HepG2 (cell line): ENCODE measurements around the gene WDR19. TPM values are rescaled to one million over a fixed set of nuclear protein-coding genes. Genes with fewer than 3 reads are reported as not detected.

Source experiments
- ATM ChIP-seq: fragments of 450-650 bp; IDR thresholded peaks from 2 replicates; pipeline ENCODE4 v1.7.1; 2017; ENCODE audit warnings: mild to moderate bottlenecking, borderline replicate concordance
- CREM ChIP-seq, 2 experiments: sonication (generic) in 1 of 2; formaldehyde crosslinking in 1 of 2; IDR thresholded peaks; 2 replicates each; pipeline versions ENCODE4 v1.4.0 to v1.6.1; 2016 to 2020; ENCODE audit warnings: antibody characterized with exemption in 1 of 2, mild to moderate bottlenecking in 1 of 2, missing genetic modification reagents in 1 of 2
- E2F1 ChIP-seq: sonication (generic); formaldehyde crosslinking; IDR thresholded peaks from 2 replicates; pipeline ENCODE4 v1.5.0; 2020; ENCODE audit warnings: missing genetic modification reagents
- ELK4 ChIP-seq: sonication (generic); formaldehyde crosslinking; IDR thresholded peaks from 2 replicates; pipeline ENCODE4 v1.9.0; 2021; ENCODE audit warnings: missing genetic modification reagents, borderline replicate concordance
- HOXA5 ChIP-seq: sonication (generic); formaldehyde crosslinking; IDR thresholded peaks from 2 replicates; pipeline ENCODE4 v1.4.0; 2020; ENCODE audit warnings: missing genetic modification reagents
- KAT8 ChIP-seq: IDR thresholded peaks from 2 replicates; pipeline ENCODE4 v1.6.1; 2016; ENCODE audit warnings: missing genetic modification reagents, missing compliant biosample characterization
- KLF15 ChIP-seq: sonication (generic); formaldehyde crosslinking; IDR thresholded peaks from 2 replicates; pipeline ENCODE4 v1.8.1; 2023; ENCODE audit warnings: borderline replicate concordance, mild to moderate bottlenecking, inconsistent platforms, missing genetic modification reagents, mixed read lengths
- KLF6 ChIP-seq: IDR thresholded peaks from 2 replicates; pipeline ENCODE4 v1.8.0; 2016; ENCODE audit warnings: missing biosample characterization, missing genetic modification reagents
- MED8 ChIP-seq: sonication (generic); formaldehyde crosslinking; IDR thresholded peaks from 2 replicates; pipeline ENCODE4 v1.8.1; 2023; ENCODE audit warnings: mild to moderate bottlenecking, missing genetic modification reagents; ENCODE audit not compliant: insufficient replicate concordance
- MTF1 ChIP-seq: sonication (generic); formaldehyde crosslinking; IDR thresholded peaks from 2 replicates; pipeline ENCODE4 v1.5.0; 2020; ENCODE audit warnings: missing genetic modification reagents
- MZF1 ChIP-seq: sonication (generic); formaldehyde crosslinking; IDR thresholded peaks from 2 replicates; pipeline ENCODE4 v1.8.1; 2023; ENCODE audit warnings: mild to moderate bottlenecking, missing genetic modification reagents, borderline replicate concordance
- NFATC3 ChIP-seq: sonication (generic); formaldehyde crosslinking; IDR thresholded peaks from 2 replicates; pipeline ENCODE4 v1.5.1; 2020; ENCODE audit warnings: mild to moderate bottlenecking, missing genetic modification reagents
- PITX1 ChIP-seq: sonication (generic); formaldehyde crosslinking; IDR thresholded peaks from 2 replicates; pipeline ENCODE4 v1.5.1; 2020; ENCODE audit warnings: mild to moderate bottlenecking, missing genetic modification reagents
- SOX5 ChIP-seq: IDR thresholded peaks from 2 replicates; pipeline ENCODE4 v1.6.1; 2016; ENCODE audit warnings: borderline replicate concordance
- TBX3 ChIP-seq: fragments of 450-650 bp; IDR thresholded peaks from 2 replicates; pipeline ENCODE4 v1.6.1; 2017; ENCODE audit warnings: antibody characterized with exemption, mild to moderate bottlenecking, inconsistent platforms, borderline replicate concordance
- TEAD2 ChIP-seq: sonication (generic); formaldehyde crosslinking; IDR thresholded peaks from 2 replicates; pipeline ENCODE4 v1.9.0; 2021; ENCODE audit warnings: missing genetic modification reagents
- ZIK1 ChIP-seq: sonication (generic); formaldehyde crosslinking; IDR thresholded peaks from 2 replicates; pipeline ENCODE4 v1.5.0; 2020; ENCODE audit warnings: mild to moderate bottlenecking, low read depth, missing genetic modification reagents, borderline replicate concordance
- ZNF3 ChIP-seq: IDR thresholded peaks from 2 replicates; pipeline ENCODE4 v1.7.0; 2017; ENCODE audit warnings: inconsistent platforms
- ZNF430 ChIP-seq: sonication (generic); formaldehyde crosslinking; IDR thresholded peaks from 2 replicates; pipeline ENCODE4 v1.9.0; 2021; ENCODE audit warnings: mild to moderate bottlenecking, missing genetic modification reagents
- ZNF512 ChIP-seq: sonication (generic); formaldehyde crosslinking; IDR thresholded peaks from 2 replicates; pipeline ENCODE4 v1.4.0; 2020; ENCODE audit warnings: mild to moderate bottlenecking, missing genetic modification reagents
- ZNF574 ChIP-seq: sonication (generic); formaldehyde crosslinking; IDR thresholded peaks from 2 replicates; pipeline ENCODE4 v1.4.0; 2020; ENCODE audit warnings: missing genetic modification reagents
- ZNF597 ChIP-seq: sonication (generic); formaldehyde crosslinking; IDR thresholded peaks from 2 replicates; pipeline ENCODE4 v1.5.0; 2020; ENCODE audit warnings: missing genetic modification reagents
- ZNF619 ChIP-seq: sonication (generic); formaldehyde crosslinking; IDR thresholded peaks from 2 replicates; pipeline ENCODE4 v1.4.0; 2020; ENCODE audit warnings: mild to moderate bottlenecking, missing genetic modification reagents
- ZNF674 ChIP-seq: sonication (generic); formaldehyde crosslinking; IDR thresholded peaks from 2 replicates; pipeline ENCODE4 v1.5.0; 2020; ENCODE audit warnings: low read depth, mild to moderate bottlenecking, missing genetic modification reagents
- polyA plus RNA-seq, 8 experiments: library from polyadenylated mRNA; depleted of rRNA in 3 of 8; stranded (reverse) in 7 of 8; unstranded in 1 of 8; fragments of >200 nt; fragmentation: Illumina TruSeq in 4 of 8; extraction: Trizol in 4 of 8; gene quantifications; 2 replicates each; pipeline versions ENCODE4 v1.2.1 to v1.2.3, GENCODE V29; 2011 to 2016; ENCODE audit warnings: low read depth in 4 of 8, missing spikeins in 1 of 8, mixed read lengths in 1 of 8; ENCODE audit not compliant: insufficient read depth in 1 of 8
- total RNA-seq, 5 experiments: library from RNA; depleted of rRNA; stranded (reverse); fragments of >200 nt; fragmentation: Illumina TruSeq; extraction: Trizol; gene quantifications; 2 replicates each; pipeline ENCODE4 v1.2.3, GENCODE V29; 2016; ENCODE audit warnings: low read depth in 1 of 5

Gene WDR19
- total and polyA plus RNA-seq, 2 of the 13 experiments (the other 11 are each of a cell fraction or from before 2014, with no cell fraction given) = 22.9 to 34.1 TPM

GRCh38 chr4:39274503-39274902 lies 92.2 kb downstream of the WDR19 start (continued):
- TF ChIP-seq ZNF619 (CRISPR knock-in tag) = no peak
- no peak for TF ChIP-seq ZIK1 (CRISPR knock-in tag)
- no peak for TF ChIP-seq ELK4 (CRISPR knock-in tag)
- TF ChIP-seq ZNF430 (CRISPR knock-in tag) = 0 out of 2 replicates have a peak, but pooled peaks have one; percentile 4
- no peak for TF ChIP-seq NFATC3 (CRISPR knock-in tag)
- TF ChIP-seq KAT8 (CRISPR knock-in tag) = 0 out of 2 replicates have a peak, but pooled peaks have one; percentile 22
- TF ChIP-seq ZNF674 (CRISPR knock-in tag) = no peak
- TF ChIP-seq SOX5 (CRISPR knock-in tag) = no peak; the same call in 1 of the 2 replicates
- no peak for TF ChIP-seq MZF1
- no peak for TF ChIP-seq ZNF3 (CRISPR knock-in tag)
- TF ChIP-seq ZNF597 (CRISPR knock-in tag) = no peak
- TF ChIP-seq E2F1 (CRISPR knock-in tag) = no peak
- no peak for TF ChIP-seq ATM
- no peak for TF ChIP-seq HOXA5 (CRISPR knock-in tag)
- TF ChIP-seq MTF1 (CRISPR knock-in tag) = no peak
- no peak for TF ChIP-seq ZNF512
- TF ChIP-seq KLF6 = no peak
- TF ChIP-seq ZNF574 (CRISPR knock-in tag) = peak; percentile 48; the same call in 1 of the 2 replicates
- peak; percentile 54; the same call in 1 of the 2 replicates for TF ChIP-seq CREM (IDR thresholded peaks at IDR 0.05)
- no peak for TF ChIP-seq CREM (CRISPR knock-in tag; IDR thresholded peaks at IDR 0.05)
- no peak for TF ChIP-seq KLF15 (CRISPR knock-in tag)
- peak; percentile 42; the same call in 1 of the 2 replicates for TF ChIP-seq PITX1 (CRISPR knock-in tag)
- no peak for TF ChIP-seq TEAD2
- TF ChIP-seq TBX3 = no peak
- no peak for TF ChIP-seq MED8
